NCI-H1436 (cell line): ENCODE data around the gene SNAI1.
"Not testable (repeated sequence)": the region's sequence is repeated elsewhere in the genome, so short reads cannot be mapped to it uniquely, and the experiment has no call there.

Experiments
- DNase-seq: peaks from one replicate; lab custom pipeline; 2025; lab: John Stamatoyannopoulos, UW

The SNAI1 gene

GRCh38 chr20:49964964-49965780 lies 17.6 kb upstream of the SNAI1 start:
- no peak for DNase-seq

GRCh38 chr20:49965781-49966305 lies 16.9 kb upstream of the SNAI1 start:
- DNase-seq, result no peak

- no peak for DNase-seq
Observed at GRCh38 chr20:49966861-49967260, 15.9 kb upstream of the SNAI1 start.

- no peak for DNase-seq
Observed at GRCh38 chr20:49969234-49969633, 13.5 kb upstream of the SNAI1 start.

GRCh38 chr20:49969946-49970345 lies 12.8 kb upstream of the SNAI1 start:
- no peak for DNase-seq

GRCh38 chr20:49970498-49970897 lies 12.3 kb upstream of the SNAI1 start:
- DNase-seq, result no peak

- no peak for DNase-seq
Observed at GRCh38 chr20:49973981-49974380, 8.8 kb upstream of the SNAI1 start.

GRCh38 chr20:49976542-49976941 lies 6.2 kb upstream of the SNAI1 start:
- no peak for DNase-seq

- DNase-seq, result not testable (repeated sequence)
Observed at GRCh38 chr20:49977740-49978139, 5.0 kb upstream of the SNAI1 start.

- no peak for DNase-seq
Observed at GRCh38 chr20:49978685-49979029, 4.1 kb upstream of the SNAI1 start.

GRCh38 chr20:49979030-49979832 lies 3.5 kb upstream of the SNAI1 start:
- peak; percentile 39 for DNase-seq

- no peak for DNase-seq
Observed at GRCh38 chr20:49980140-49981008, 2.4 kb upstream of the SNAI1 start.

- no peak for DNase-seq
Observed at GRCh38 chr20:49981218-49982071, 1.3 kb upstream of the SNAI1 start.

- no peak for DNase-seq
Observed at GRCh38 chr20:49982072-49982345, 771 bp upstream of the SNAI1 start.

GRCh38 chr20:49983123-49983847 lies 505 bp downstream of the SNAI1 start:
- no peak for DNase-seq

GRCh38 chr20:49983848-49984408 lies 1.1 kb downstream of the SNAI1 start:
- no peak for DNase-seq

GRCh38 chr20:49984426-49985153 lies 1.8 kb downstream of the SNAI1 start:
- no peak for DNase-seq

- DNase-seq, result no peak
Observed at GRCh38 chr20:49985157-49985556, 2.4 kb downstream of the SNAI1 start.

- no peak for DNase-seq
Observed at GRCh38 chr20:49985617-49986016, 2.8 kb downstream of the SNAI1 start.

- no peak for DNase-seq
Observed at GRCh38 chr20:49986049-49986448, 3.3 kb downstream of the SNAI1 start.
